Stimulated activated CD4-positive, alpha-beta T cell treated with anti-CD3 and anti-CD28 coated beads, Interleukin-1b, Interleukin-23, amount 100 ng/mL, for 1 hour (primary cell): ENCODE measurements around the gene RGL3.
"Not testable (repeated sequence)": the region's sequence is repeated elsewhere in the genome, so short reads cannot be mapped to it uniquely, and the experiment has no call there.

Source experiments
- DNase-seq, 2 donors: peaks; one replicate each; pipeline ENCODE4 v3.0.0-alpha.2; 2020; ENCODE audit warnings: low read depth in 2 of 2

The RGL3 gene

GRCh38 chr19:11383706-11384048 is 35.4 kb downstream of the RGL3 start:
- no peak for DNase-seq

GRCh38 chr19:11382898-11383705 is 36.0 kb downstream of the RGL3 start:
- no peak for DNase-seq

GRCh38 chr19:11380653-11381537 is 38.2 kb downstream of the RGL3 start:
- peak; percentile 88 to 95 for DNase-seq

- DNase-seq = no peak
Observed at GRCh38 chr19:11379857-11380350, 39.2 kb downstream of the RGL3 start.

GRCh38 chr19:11379269-11379845 is 39.8 kb downstream of the RGL3 start:
- DNase-seq = not testable (repeated sequence)

- no peak for DNase-seq
Observed at GRCh38 chr19:11378319-11379189, 40.6 kb downstream of the RGL3 start.

- DNase-seq = no peak
Observed at GRCh38 chr19:11377756-11378155, 41.4 kb downstream of the RGL3 start.

GRCh38 chr19:11377237-11377636 is 41.9 kb downstream of the RGL3 start:
- no peak for DNase-seq

- peak in 1 of 2 donors; percentile 44 for DNase-seq
Observed at GRCh38 chr19:11375143-11375948, 43.8 kb downstream of the RGL3 start.

- peak; percentile 86 to 94 for DNase-seq
Observed at GRCh38 chr19:11374433-11375142, 44.5 kb downstream of the RGL3 start, which contains the start of gene SWSAP1. Gene SWSAP1 (plus strand): TSS chr19:11374666. CDS start chr19:11374681, 15 bp downstream.

- no peak for DNase-seq
Observed at GRCh38 chr19:11373885-11374432, 45.2 kb downstream of the RGL3 start.

GRCh38 chr19:11373166-11373884 is 45.8 kb downstream of the RGL3 start:
- no peak for DNase-seq

GRCh38 chr19:11370744-11371143 is 48.4 kb downstream of the RGL3 start:
- DNase-seq = no peak

GRCh38 chr19:11367528-11367927 is 51.6 kb downstream of the RGL3 start:
- DNase-seq = no peak

- DNase-seq = no peak
Observed at GRCh38 chr19:11365557-11366117, 53.5 kb downstream of the RGL3 start.

- DNase-seq = no peak
Observed at GRCh38 chr19:11364935-11365334, 54.2 kb downstream of the RGL3 start.

- no peak for DNase-seq
Observed at GRCh38 chr19:11364296-11364904, 54.7 kb downstream of the RGL3 start.

- no peak for DNase-seq
Observed at GRCh38 chr19:11363881-11364280, 55.2 kb downstream of the RGL3 start.
